ENCODE measurements around the gene PLD3. TPM values are rescaled to one million over a fixed set of nuclear protein-coding genes. Genes with fewer than 3 reads are reported as not detected.
A peak's percentile ranks its signal among the peaks of the same experiment; 100 is the strongest.

The PLD3 gene
- total and polyA plus RNA-seq, 2 experiments from 2014 or later = 181 to 490 TPM

DNA sequence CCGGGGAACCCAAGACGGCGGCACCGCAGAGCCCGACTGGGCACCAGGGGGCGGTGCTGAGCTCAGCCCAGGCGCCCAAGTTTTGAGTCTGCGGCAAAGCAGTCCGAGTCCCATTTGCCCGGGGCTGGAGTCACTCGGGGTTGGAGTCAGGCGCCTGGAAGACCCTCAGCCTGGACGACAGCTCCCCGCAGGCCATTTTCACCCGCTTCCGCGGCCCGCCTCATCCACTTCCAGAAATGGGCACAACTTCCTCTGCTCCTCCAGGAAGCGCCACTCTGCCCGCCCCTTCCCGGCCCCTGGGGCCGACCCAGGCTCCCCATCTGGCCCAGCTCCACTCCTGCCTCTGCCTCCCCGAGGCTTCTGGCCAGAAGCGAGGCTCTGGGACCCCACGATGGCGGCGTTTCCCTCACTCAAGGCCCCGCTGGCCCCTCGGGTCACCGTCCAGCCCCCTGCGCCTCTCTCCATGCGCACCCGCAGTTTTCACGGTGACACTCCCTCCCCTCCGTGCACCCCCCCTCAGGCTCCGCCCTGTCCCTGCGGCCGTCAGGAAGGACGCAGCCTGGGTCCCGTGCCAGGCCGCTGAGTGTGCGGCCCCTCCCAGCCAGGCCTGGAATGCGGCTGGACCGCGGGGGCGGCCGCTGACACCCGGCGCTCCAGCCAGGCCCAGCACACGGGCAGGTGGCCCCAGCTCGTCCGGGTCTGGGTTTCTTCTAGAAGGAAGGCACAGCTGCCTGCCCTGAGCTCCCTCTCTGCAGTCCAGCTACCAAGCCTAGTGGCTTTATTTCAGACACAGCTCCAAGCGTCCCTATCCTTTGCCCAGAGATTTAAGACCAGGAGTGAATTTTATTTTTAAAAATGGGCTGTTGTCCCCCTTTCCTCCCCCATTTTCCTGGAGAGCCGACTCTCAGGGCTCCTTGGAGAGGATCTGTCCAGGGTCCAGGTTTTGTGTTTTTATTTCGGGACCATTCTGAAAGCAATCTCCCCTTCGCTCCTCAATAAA is 72.6 kb downstream of the PLD3 start:
- H3K4me1 Mint-ChIP-seq = peaks cover 25% of the 10 kb centered on the region
- peak overlapping the region; percentile 95 for H2AFZ ChIP-seq

More for the DNA sequence above, 72.6 kb downstream of the PLD3 start:
- Histone ChIP-seq H3K9me2 (ENCODE audit: insufficient read depth) (no peaks in the 10 kb centered on the region), H3K27me3 (ENCODE audit: insufficient read depth) (no peaks in the 10 kb centered on the region), H3K79me2 (replicated peaks; ENCODE audit: insufficient read depth) (no peaks in the 10 kb centered on the region; the same call in none of the 2 replicates), H3K27ac (ENCODE audit: low read depth) (peak overlapping the region; percentile 98), H3K4me2 (peak overlapping the region; percentile 95), H3K36me3 (ENCODE audit: insufficient read depth) (no peaks in the 10 kb centered on the region), H3K4me3 (peak overlapping the region; percentile 87), H4K20me1 (replicated peaks; ENCODE audit: insufficient read depth) (no peaks in the 10 kb centered on the region), H3K4me1 (ENCODE audit: insufficient read depth) (peaks cover 17% of the 10 kb centered on the region), H3F3A (replicated peaks; ENCODE audit: low read depth) (no peaks in the 10 kb centered on the region)
- H3K9me3 Mint-ChIP-seq = peaks cover 3% of the 10 kb centered on the region; the same call in 1 of the 3 replicates
- peaks cover 10% of the 10 kb centered on the region for H3K27me3 Mint-ChIP-seq (ENCODE audit: insufficient read depth, low read depth, poor library complexity)
- peak overlapping the region; percentile 93 for H3K27ac Mint-ChIP-seq
- DNase-seq (ENCODE audit: low spot score) = peak; percentile 92
- peak; percentile 66 for ATAC-seq
- 0 out of 2 replicates have a peak, but pooled peaks have one; percentile 24 for TF ChIP-seq CREB1 (CRISPR knock-in tag; IDR thresholded peaks at IDR 0.05; ENCODE audit: low read depth)
- TF ChIP-seq POLR2AphosphoS5 (IDR thresholded peaks at IDR 0.05; ENCODE audit: low read depth) = peak; percentile 80
- TF ChIP-seq, protein P1, sequence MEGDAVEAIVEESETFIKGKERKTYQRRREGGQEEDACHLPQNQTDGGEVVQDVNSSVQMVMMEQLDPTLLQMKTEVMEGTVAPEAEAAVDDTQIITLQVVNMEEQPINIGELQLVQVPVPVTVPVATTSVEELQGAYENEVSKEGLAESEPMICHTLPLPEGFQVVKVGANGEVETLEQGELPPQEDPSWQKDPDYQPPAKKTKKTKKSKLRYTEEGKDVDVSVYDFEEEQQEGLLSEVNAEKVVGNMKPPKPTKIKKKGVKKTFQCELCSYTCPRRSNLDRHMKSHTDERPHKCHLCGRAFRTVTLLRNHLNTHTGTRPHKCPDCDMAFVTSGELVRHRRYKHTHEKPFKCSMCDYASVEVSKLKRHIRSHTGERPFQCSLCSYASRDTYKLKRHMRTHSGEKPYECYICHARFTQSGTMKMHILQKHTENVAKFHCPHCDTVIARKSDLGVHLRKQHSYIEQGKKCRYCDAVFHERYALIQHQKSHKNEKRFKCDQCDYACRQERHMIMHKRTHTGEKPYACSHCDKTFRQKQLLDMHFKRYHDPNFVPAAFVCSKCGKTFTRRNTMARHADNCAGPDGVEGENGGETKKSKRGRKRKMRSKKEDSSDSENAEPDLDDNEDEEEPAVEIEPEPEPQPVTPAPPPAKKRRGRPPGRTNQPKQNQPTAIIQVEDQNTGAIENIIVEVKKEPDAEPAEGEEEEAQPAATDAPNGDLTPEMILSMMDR (conservative IDR thresholded peaks at IDR 0.05; ENCODE audit: low read depth in 2 of 2) = peak; percentile 87 to 94
- TF ChIP-seq EZH2phosphoT487 (IDR thresholded peaks at IDR 0.05; ENCODE audit: unreplicated experiment) = no peak
- TF ChIP-seq, protein P2, sequence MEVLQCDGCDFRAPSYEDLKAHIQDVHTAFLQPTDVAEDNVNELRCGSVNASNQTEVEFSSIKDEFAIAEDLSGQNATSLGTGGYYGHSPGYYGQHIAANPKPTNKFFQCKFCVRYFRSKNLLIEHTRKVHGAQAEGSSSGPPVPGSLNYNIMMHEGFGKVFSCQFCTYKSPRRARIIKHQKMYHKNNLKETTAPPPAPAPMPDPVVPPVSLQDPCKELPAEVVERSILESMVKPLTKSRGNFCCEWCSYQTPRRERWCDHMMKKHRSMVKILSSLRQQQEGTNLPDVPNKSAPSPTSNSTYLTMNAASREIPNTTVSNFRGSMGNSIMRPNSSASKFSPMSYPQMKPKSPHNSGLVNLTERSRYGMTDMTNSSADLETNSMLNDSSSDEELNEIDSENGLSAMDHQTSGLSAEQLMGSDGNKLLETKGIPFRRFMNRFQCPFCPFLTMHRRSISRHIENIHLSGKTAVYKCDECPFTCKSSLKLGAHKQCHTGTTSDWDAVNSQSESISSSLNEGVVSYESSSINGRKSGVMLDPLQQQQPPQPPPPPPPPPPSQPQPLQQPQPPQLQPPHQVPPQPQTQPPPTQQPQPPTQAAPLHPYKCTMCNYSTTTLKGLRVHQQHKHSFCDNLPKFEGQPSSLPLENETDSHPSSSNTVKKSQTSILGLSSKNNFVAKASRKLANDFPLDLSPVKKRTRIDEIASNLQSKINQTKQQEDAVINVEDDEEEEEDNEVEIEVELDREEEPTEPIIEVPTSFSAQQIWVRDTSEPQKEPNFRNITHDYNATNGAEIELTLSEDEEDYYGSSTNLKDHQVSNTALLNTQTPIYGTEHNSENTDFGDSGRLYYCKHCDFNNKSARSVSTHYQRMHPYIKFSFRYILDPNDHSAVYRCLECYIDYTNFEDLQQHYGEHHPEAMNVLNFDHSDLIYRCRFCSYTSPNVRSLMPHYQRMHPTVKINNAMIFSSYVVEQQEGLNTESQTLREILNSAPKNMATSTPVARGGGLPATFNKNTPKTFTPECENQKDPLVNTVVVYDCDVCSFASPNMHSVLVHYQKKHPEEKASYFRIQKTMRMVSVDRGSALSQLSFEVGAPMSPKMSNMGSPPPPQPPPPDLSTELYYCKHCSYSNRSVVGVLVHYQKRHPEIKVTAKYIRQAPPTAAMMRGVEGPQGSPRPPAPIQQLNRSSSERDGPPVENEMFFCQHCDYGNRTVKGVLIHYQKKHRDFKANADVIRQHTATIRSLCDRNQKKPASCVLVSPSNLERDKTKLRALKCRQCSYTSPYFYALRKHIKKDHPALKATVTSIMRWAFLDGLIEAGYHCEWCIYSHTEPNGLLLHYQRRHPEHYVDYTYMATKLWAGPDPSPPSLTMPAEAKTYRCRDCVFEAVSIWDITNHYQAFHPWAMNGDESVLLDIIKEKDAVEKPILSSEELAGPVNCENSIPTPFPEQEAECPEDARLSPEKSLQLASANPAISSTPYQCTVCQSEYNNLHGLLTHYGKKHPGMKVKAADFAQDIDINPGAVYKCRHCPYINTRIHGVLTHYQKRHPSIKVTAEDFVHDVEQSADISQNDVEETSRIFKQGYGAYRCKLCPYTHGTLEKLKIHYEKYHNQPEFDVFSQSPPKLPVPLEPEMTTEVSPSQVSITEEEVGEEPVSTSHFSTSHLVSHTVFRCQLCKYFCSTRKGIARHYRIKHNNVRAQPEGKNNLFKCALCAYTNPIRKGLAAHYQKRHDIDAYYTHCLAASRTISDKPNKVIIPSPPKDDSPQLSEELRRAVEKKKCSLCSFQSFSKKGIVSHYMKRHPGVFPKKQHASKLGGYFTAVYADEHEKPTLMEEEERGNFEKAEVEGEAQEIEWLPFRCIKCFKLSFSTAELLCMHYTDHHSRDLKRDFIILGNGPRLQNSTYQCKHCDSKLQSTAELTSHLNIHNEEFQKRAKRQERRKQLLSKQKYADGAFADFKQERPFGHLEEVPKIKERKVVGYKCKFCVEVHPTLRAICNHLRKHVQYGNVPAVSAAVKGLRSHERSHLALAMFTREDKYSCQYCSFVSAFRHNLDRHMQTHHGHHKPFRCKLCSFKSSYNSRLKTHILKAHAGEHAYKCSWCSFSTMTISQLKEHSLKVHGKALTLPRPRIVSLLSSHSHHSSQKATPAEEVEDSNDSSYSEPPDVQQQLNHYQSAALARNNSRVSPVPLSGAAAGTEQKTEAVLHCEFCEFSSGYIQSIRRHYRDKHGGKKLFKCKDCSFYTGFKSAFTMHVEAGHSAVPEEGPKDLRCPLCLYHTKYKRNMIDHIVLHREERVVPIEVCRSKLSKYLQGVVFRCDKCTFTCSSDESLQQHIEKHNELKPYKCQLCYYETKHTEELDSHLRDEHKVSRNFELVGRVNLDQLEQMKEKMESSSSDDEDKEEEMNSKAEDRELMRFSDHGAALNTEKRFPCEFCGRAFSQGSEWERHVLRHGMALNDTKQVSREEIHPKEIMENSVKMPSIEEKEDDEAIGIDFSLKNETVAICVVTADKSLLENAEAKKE (CRISPR knock-in tag; IDR thresholded peaks at IDR 0.05) = no peak
- H3K36me3 Mint-ChIP-seq (ENCODE audit: low read depth) = peaks cover 12% of the 10 kb centered on the region
- H3K4me3 Mint-ChIP-seq = peak overlapping the region; percentile 73
